NCI-H2029 treated with DMSO at 0.1 percent for 48 hours (cell line): ENCODE data around the gene OR6S1.
A peak's percentile ranks its signal among the peaks of the same experiment; 100 is the strongest.

Experiments used
- DNase-seq: peaks from one replicate; lab custom pipeline; 2025; lab: John Stamatoyannopoulos, UW

OR6S1 gene

GRCh38 chr14:20641591-20641990 is at the start of gene OR6S1:
Gene OR6S1, minus strand, starts transcription at chr14:20641691. Its CDS starts 0 bp downstream, at chr14:20641691.
- no peak for DNase-seq

- DNase-seq: peak; percentile 81
These were observed 49.6 kb upstream of the OR6S1 start for GRCh38 chr14:20690848-20691640.

GRCh38 chr14:20688167-20688839 is 46.8 kb upstream of the OR6S1 start, which contains the start of gene ANG:
Gene ANG, plus strand, starts transcription at chr14:20688764. Its CDS starts 4,801 bp downstream, at chr14:20693565.
- no peak for DNase-seq

- DNase-seq: no peak
These were observed 46.1 kb upstream of the OR6S1 start for GRCh38 chr14:20687362-20688166.

GRCh38 chr14:20686386-20687143 is 45.1 kb upstream of the OR6S1 start:
- DNase-seq: no peak

- DNase-seq: no peak
These were observed 43.4 kb upstream of the OR6S1 start for GRCh38 chr14:20684662-20685456.

- peak; percentile 32 for DNase-seq
These were observed 42.6 kb upstream of the OR6S1 start, which contains the start of gene RNASE4 for GRCh38 chr14:20683891-20684661. Gene RNASE4, plus strand, starts transcription at chr14:20684560. Its CDS starts 14,812 bp downstream, at chr14:20699372.

GRCh38 chr14:20683125-20683890 is 41.8 kb upstream of the OR6S1 start:
- DNase-seq: peak; percentile 57

- peak; percentile 77 for DNase-seq
These were observed 41.1 kb upstream of the OR6S1 start for GRCh38 chr14:20682435-20683124.

GRCh38 chr14:20682127-20682434 is 40.6 kb upstream of the OR6S1 start:
- DNase-seq: no peak

- DNase-seq: peak; percentile 67
These were observed 40.0 kb upstream of the OR6S1 start for GRCh38 chr14:20681348-20682126.

GRCh38 chr14:20680843-20681347 is 39.4 kb upstream of the OR6S1 start:
- DNase-seq: no peak

GRCh38 chr14:20680363-20680762 is 38.9 kb upstream of the OR6S1 start:
- no peak for DNase-seq

- no peak for DNase-seq
These were observed 38.4 kb upstream of the OR6S1 start for GRCh38 chr14:20679907-20680306.

- DNase-seq: no peak
These were observed 34.6 kb upstream of the OR6S1 start for GRCh38 chr14:20676072-20676471.

GRCh38 chr14:20675669-20676068 is 34.2 kb upstream of the OR6S1 start:
- DNase-seq: no peak

- no peak for DNase-seq
These were observed 30.2 kb upstream of the OR6S1 start for GRCh38 chr14:20671597-20672283.
